Heart left ventricle (tissue), 16 donors: ENCODE results near the gene SESN1. TPM values are rescaled to one million over a fixed set of nuclear protein-coding genes. Genes with fewer than 3 reads are reported as not detected.
A peak's percentile ranks its signal among the peaks of the same experiment; 100 is the strongest.

Experiments used
- ATAC-seq, 4 donors: fragments of 200-7000 bp; cut with Tn5 transposase; one replicate each; pipeline ENCODE4 v1.9.1; 2020 to 2022; ENCODE audit warnings: moderate library complexity in 4 of 4, mild to moderate bottlenecking in 3 of 4, moderate number of reproducible peaks in 1 of 4
- DNase-seq, 5 donors: peaks; one replicate each; pipeline ENCODE4 v3.0.0-alpha.2; 2020
- H3K27ac ChIP-seq, 12 donors: fragments of 200-600 bp; sonication (generic) in 4 of 12; one replicate each; pipeline versions ENCODE4 v1.5.0 to v1.8.0; 2016 to 2022; ENCODE audit warnings: mild to moderate bottlenecking in 2 of 12
- H3K27me3 ChIP-seq, 9 donors: fragments of 200-600 bp; sonication (generic) in 2 of 9; one replicate each; pipeline versions ENCODE4 v1.5.1 to v1.8.0; 2016 to 2022; ENCODE audit warnings: mild to moderate bottlenecking in 3 of 9
- H3K36me3 ChIP-seq, 9 donors: fragments of 200-600 bp; sonication (generic) in 2 of 9; one replicate each; pipeline versions ENCODE4 v1.5.0 to v1.8.0; 2018 to 2022; ENCODE audit warnings: mild to moderate bottlenecking in 2 of 9
- H3K4me1 ChIP-seq, 12 donors: fragments of 200-600 bp; sonication (generic) in 4 of 12; one replicate each; pipeline versions ENCODE4 v1.5.0 to v1.8.0; 2016 to 2022; ENCODE audit warnings: mild to moderate bottlenecking in 3 of 12
- H3K4me3 ChIP-seq, 12 donors: fragments of 200-600 bp; sonication (generic) in 4 of 12; one replicate each; pipeline versions ENCODE4 v1.5.0 to v1.8.0; 2017 to 2022; ENCODE audit warnings: mild to moderate bottlenecking in 9 of 12, moderate library complexity in 4 of 12
- H3K9me3 ChIP-seq, 12 donors: fragments of 200-600 bp; sonication (generic) in 4 of 12; one replicate each; pipeline versions ENCODE4 v1.5.0 to v1.8.0; 2016 to 2022; ENCODE audit warnings: mild to moderate bottlenecking in 1 of 12
- CTCF ChIP-seq, 12 donors: fragments of 200-600 bp; sonication (generic) in 4 of 12; IDR thresholded peaks; one replicate each; pipeline versions ENCODE4 v1.5.0 to v1.8.0; 2018 to 2022; ENCODE audit warnings: antibody characterized with exemption in 12 of 12, mild to moderate bottlenecking in 5 of 12
- POLR2A ChIP-seq, 2 donors: fragments of 450-650 bp; IDR thresholded peaks; one replicate each; pipeline ENCODE4 v1.6.1; 2017; ENCODE audit warnings: antibody characterized with exemption in 2 of 2, mild to moderate bottlenecking in 2 of 2, moderate library complexity in 2 of 2
- WGBS, 4 donors: extraction: QIAGEN DNeasy Blood & Tissue Kit in 2 of 4; methylation state at CpG; one replicate each; pipeline versions ENCODE4 v1.1.5 to v1.1.7; 2013 to 2018; 5-methylcytosine and 5-hydroxymethylcytosine counted together
- intact Hi-C, 10 donors: fragments of 100-400 bp; cut with DNase I; formaldehyde crosslinking; loops; one replicate each; pipeline versions ENCODE4 v1.11.1 to v1.14.2; 2022
- polyA plus RNA-seq, 2 donors: library from polyadenylated mRNA; stranded (reverse); fragments of 200-250 nt; gene quantifications; one replicate each; pipeline ENCODE4 v1.2.3, GENCODE V29; 2013
- total RNA-seq, 9 donors: library from RNA; depleted of rRNA in 2 of 9; stranded (reverse); fragments of >200 nt in 2 of 9; fragmentation: NEBNext Ultra II Directional in 3 of 9; extraction: Animal tissue kit (Norgen Biotek cat#: 25700) in 3 of 9; gene quantifications; one replicate each; pipeline versions ENCODE4 v1.1.0 to v1.2.4, GENCODE V29; 2016 to 2023
- donor health status: ischemic (EF 13 %, LVEDD 7.1; RV severe dilation, severe dysfunction).
- donor health status: healthy with polysubstance abuse.
- donor health status: DM: no; HTN: yes; CAD: no.
- donor health status: DM: no; HTN: no; CAD: no.
- donor health status: ischemic (EF 25% LVEDD 6.9; RV normal size, moderate dysfunction).
- donor health status: ischemic (EF 25% LVEDD 5.7; RV mildly dilated, moderate dysfunction).
- donor health status: healthy.
- donor health status: DM: yes; HTN: yes; CAD: no.
- donor health status: ischemic (EF 35%, LVEDD 5.7; RV mildly dilated, moderate dysfunction).
- donor health status: nonischemic (EF 11% LVEDD 7.7; RV severe dilation, severe dysfunction).
- donor health status: DM: yes; HTN: yes; CAD: no.
- donor health status: PGD.
- donor health status: ischemic (EF 29% LVEDD 5.4; RV normal size, mild dysfunction).
- donor health status: nonischemic (EF 23%, LVEDD 6.1; RV moderate dilation, normal function).

SESN1 gene
- total and polyA plus RNA-seq, 11 donors, result 22.5 to 63.2 (median 34.6) TPM

- 19 to 27% (median 21%) methylated on average over 12 of the region's 12 CpGs for WGBS, 4 donors
- DNase-seq, result peak; percentile 65 to 84 (median 75)
These were observed 149.7 kb downstream of the SESN1 start for GRCh38 chr6:108944707-108945680.

DNA sequence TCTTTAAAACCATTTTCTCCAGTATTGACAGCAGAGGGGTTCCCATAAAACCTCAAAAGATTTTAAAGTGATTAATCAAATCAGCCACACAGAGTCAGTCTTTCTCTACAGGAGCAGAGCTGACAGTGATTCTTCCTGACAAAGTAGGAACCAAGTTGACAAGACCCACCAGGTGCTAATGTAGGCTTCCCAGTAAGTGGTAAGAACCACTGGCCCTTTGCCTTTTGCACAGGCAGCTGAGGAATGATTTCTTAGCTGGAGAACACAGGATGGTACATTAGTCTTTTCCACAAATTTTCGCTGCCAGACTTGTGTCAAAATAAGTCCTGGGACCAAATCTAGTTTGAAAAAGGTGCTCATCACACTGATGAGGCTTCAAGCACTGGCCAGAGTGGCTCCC lies 150.6 kb downstream of the SESN1 start:
- Histone ChIP-seq H3K27me3 (no peaks in the 10 kb centered on the region), H3K9me3 (no peaks in the 10 kb centered on the region), H3K36me3 (no peaks in the 10 kb centered on the region), H3K27ac (peak overlapping the region; percentile 83 to 97 (median 94)), H3K4me3 (no peak overlapping the region), H3K4me1 (peaks cover 12 to 83% (median 68%) of the 10 kb centered on the region in 12 donors)
- intact Hi-C loops, result loop anchor here in 9 of 10 donors (2.0 to 10.0 kb wide), 8 partner anchors 41 to 131 kb away; partner anchors contain the start of gene ARMC2 (in 1 of the 9)
- ATAC-seq (no peak), DNase-seq (no peak)
- 90 to 100% (median 91%) methylated on average over 1 of the region's 1 CpG for WGBS, 4 donors
- TF ChIP-seq CTCF (IDR thresholded peaks at IDR 0.05) (peak in 1 of 12 donors; percentile 3), POLR2A (IDR thresholded peaks at IDR 0.05) (no peak)

More at GRCh38 chr6:108944707-108945680, 149.7 kb downstream of the SESN1 start:
- ATAC-seq, result peak; percentile 38 to 69 (median 48)
- no peaks in the 10 kb centered on the region for H3K36me3 ChIP-seq
- H3K4me3 ChIP-seq, result peak overlapping the region in 7 of 12 donors; percentile 4 to 32 (median 16)
- no peak for TF ChIP-seq CTCF (IDR thresholded peaks at IDR 0.05)
- H3K27me3 ChIP-seq, result no peaks in the 10 kb centered on the region
- intact Hi-C loops, result loop anchor here in 9 of 10 donors (2.0 to 10.0 kb wide), 12 partner anchors 42 to 388 kb away; partner anchors contain the start of gene ARMC2 (in 1 of the 9)
- peak overlapping the region; percentile 83 to 97 (median 94) for H3K27ac ChIP-seq
- no peaks in the 10 kb centered on the region for H3K9me3 ChIP-seq
- H3K4me1 ChIP-seq, result peaks cover 12 to 88% (median 68%) of the 10 kb centered on the region in 12 donors

- Histone ChIP-seq H3K27me3 (no peaks in the 10 kb centered on the region), H3K4me3 (no peak overlapping the region), H3K4me1 (peaks cover 12 to 71% (median 57%) of the 10 kb centered on the region in 12 donors), H3K9me3 (no peaks in the 10 kb centered on the region), H3K27ac (peak overlapping the region; percentile 83 to 97 (median 94)), H3K36me3 (no peaks in the 10 kb centered on the region)
- ATAC-seq (no peak), DNase-seq (no peak)
- 50 to 61% (median 53%) methylated on average over 9 of the region's 9 CpGs for WGBS, 4 donors
- TF ChIP-seq POLR2A (IDR thresholded peaks at IDR 0.05) (no peak), CTCF (IDR thresholded peaks at IDR 0.05) (no peak)
- intact Hi-C loops, result loop anchor here in 9 of 10 donors (5.0 to 10.0 kb wide), 6 partner anchors 41 to 132 kb away; no protein-coding TSS in a partner anchor
These were observed 151.8 kb downstream of the SESN1 start for GRCh38 chr6:108942556-108943492.
